PC-3 (cell line): ENCODE data around the gene LAMA2. TPM values are rescaled to one million over a fixed set of nuclear protein-coding genes. Genes with fewer than 3 reads are reported as not detected.
"Not testable (repeated sequence)": the region's sequence is repeated elsewhere in the genome, so short reads cannot be mapped to it uniquely, and the experiment has no call there.

ENCODE experiments used
- ATAC-seq: fragments of 200-7000 bp; cut with Tn5 transposase; 2 replicates; pipeline ENCODE4 v1.9.1; 2020; ENCODE audit warnings: mild to moderate bottlenecking, moderate library complexity
- BruUV-seq: library from RNA; stranded (reverse); fragments of 400-500 nt; replicated peaks from 2 replicates; lab custom pipeline; 2021; lab: Mats Ljungman, UMichigan
- CTCF ChIA-PET: fragments of 300-600 bp; sonication (Branson Sonifier 250); formaldehyde crosslinking; loops from one replicate; lab custom pipeline; 2022; ENCODE audit warnings: antibody characterized with exemption; lab: Charles Lee
- POLR2A ChIA-PET: fragments of 300-600 bp; sonication (Branson Sonifier 250); formaldehyde crosslinking; loops from one replicate; lab custom pipeline; 2022; ENCODE audit warnings: antibody characterized with exemption; ENCODE audit not compliant: unreplicated experiment; lab: Charles Lee
- DNase-seq: peaks from one replicate; pipeline ENCODE4 v3.0.0-alpha.2; 2015
- H2AFZ ChIP-seq: fragments of 300-600 bp; sonication (generic); 2 replicates; pipeline ENCODE4 v1.6.0; 2016; ENCODE audit warnings: antibody characterized with exemption, low read length
- H3F3A ChIP-seq: fragments of 300-600 bp; sonication (generic); one replicate; pipeline ENCODE4 v1.6.0; 2017; ENCODE audit warnings: antibody characterized with exemption, low read length, control low read depth, mild to moderate bottlenecking; ENCODE audit not compliant: unreplicated experiment
- H3K27ac ChIP-seq: fragments of 300-600 bp; sonication (generic); 2 replicates; pipeline ENCODE4 v1.5.1; 2016; ENCODE audit warnings: mild to moderate bottlenecking, low read length
- H3K27me3 ChIP-seq: fragments of 300-600 bp; sonication (generic); 2 replicates; pipeline ENCODE4 v1.6.1; 2016; ENCODE audit warnings: low read length, mixed read lengths
- H3K36me3 ChIP-seq: fragments of 300-600 bp; sonication (generic); 2 replicates; pipeline ENCODE4 v1.6.1; 2016; ENCODE audit warnings: low read depth, mixed run types, low read length, mixed read lengths
- H3K4me1 ChIP-seq: fragments of 300-600 bp; sonication (generic); 2 replicates; pipeline ENCODE4 v1.5.1; 2016; ENCODE audit warnings: low read length; ENCODE audit not compliant: insufficient read depth
- H3K4me2 ChIP-seq: fragments of 300-600 bp; sonication (generic); 2 replicates; pipeline ENCODE4 v1.6.0; 2016; ENCODE audit warnings: low read length
- H3K4me3 ChIP-seq: fragments of 300-600 bp; sonication (generic); 2 replicates; pipeline ENCODE4 v1.5.1; 2016; ENCODE audit warnings: mild to moderate bottlenecking, low read length, mixed read lengths
- H3K79me2 ChIP-seq: fragments of 300-600 bp; sonication (generic); 2 replicates; pipeline ENCODE4 v1.6.1; 2017; ENCODE audit warnings: low read length, mixed read lengths
- H3K9ac ChIP-seq: fragments of 300-600 bp; sonication (generic); 2 replicates; pipeline ENCODE4 v1.6.0; 2016; ENCODE audit warnings: mild to moderate bottlenecking, low read length
- H3K9me2 ChIP-seq: fragments of 300-600 bp; sonication (generic); replicated peaks from 2 replicates; pipeline ENCODE4 v1.6.1; 2016; ENCODE audit warnings: mixed run types, low read length, mixed read lengths
- H3K9me3 ChIP-seq: fragments of 300-600 bp; sonication (generic); 2 replicates; pipeline ENCODE4 v1.6.1; 2016; ENCODE audit warnings: low read length, mixed read lengths
- H4K20me1 ChIP-seq: fragments of 300-600 bp; sonication (generic); 2 replicates; pipeline ENCODE4 v1.6.1; 2016; ENCODE audit warnings: low read length, mixed read lengths
- EZH2 ChIP-seq: fragments of 300-600 bp; sonication (generic); IDR thresholded peaks from one replicate; pipeline ENCODE4 v1.6.1; 2017; ENCODE audit warnings: antibody characterized with exemption, mild to moderate bottlenecking, low read length; ENCODE audit not compliant: unreplicated experiment
- EZH2phosphoT487 ChIP-seq: fragments of 300-600 bp; sonication (generic); IDR thresholded peaks from 2 replicates; pipeline ENCODE4 v1.6.1; 2018; ENCODE audit warnings: mild to moderate bottlenecking, antibody characterized with exemption, low read length, borderline replicate concordance
- intact Hi-C: fragments of 100-400 bp; cut with micrococcal nuclease; formaldehyde crosslinking; loops from 2 replicates; pipeline ENCODE4 v1.9.0; 2023
- total RNA-seq: library from RNA; depleted of rRNA; stranded (reverse); fragments of >200 nt; gene quantifications from 2 replicates; pipeline ENCODE4 v1.2.3, GENCODE V29; 2014
- TF ChIP-seq, protein P1 (sequence below): fragments of 300-600 bp; sonication (generic); conservative IDR thresholded peaks from 2 replicates; pipeline ENCODE4 v1.5.1; 2017; ENCODE audit warnings: antibody characterized with exemption, low read depth, mild to moderate bottlenecking, low read length

The LAMA2 gene
- total RNA-seq, 1 experiment from 2014 or later, result 0.22 TPM

DNA sequence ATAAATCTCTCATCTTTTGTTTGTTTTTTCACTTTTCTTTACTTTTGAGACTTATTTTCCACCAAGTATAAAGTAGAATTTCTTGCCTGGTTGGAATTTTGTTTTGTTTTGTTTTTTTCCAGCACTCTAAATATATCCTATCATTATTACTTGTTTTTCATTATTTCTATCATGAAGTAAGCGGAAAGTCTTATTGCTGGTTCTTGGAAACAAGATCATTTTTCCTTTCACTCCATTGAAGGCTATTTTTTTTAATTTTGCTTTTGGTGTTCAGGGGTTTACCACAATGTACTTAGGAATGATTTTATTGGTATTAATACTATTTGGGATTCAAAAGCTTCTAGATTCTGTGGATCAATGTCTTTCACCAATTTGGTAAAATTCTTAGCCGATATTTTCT is 190.1 kb downstream of the LAMA2 start:
- H3K9ac ChIP-seq, result no peak overlapping the region
- H3K4me1 ChIP-seq, result no peaks in the 10 kb centered on the region
- BruUV-seq, result no TSS peak
- DNase-seq, result no peak
- CTCF ChIA-PET, result no interaction called here
- H3K4me2 ChIP-seq, result no peak overlapping the region
- no peaks in the 10 kb centered on the region for H3K9me2 ChIP-seq
- no peak overlapping the region for H3K4me3 ChIP-seq
- intact Hi-C loops, result no loop called here
- no peaks in the 10 kb centered on the region for H3K9me3 ChIP-seq
- H3K27ac ChIP-seq, result no peak overlapping the region
- H2AFZ ChIP-seq, result no peak overlapping the region
- no peaks in the 10 kb centered on the region for H3K27me3 ChIP-seq
- POLR2A ChIA-PET, result no interaction called here
- H3K36me3 ChIP-seq, result no peaks in the 10 kb centered on the region
- H4K20me1 ChIP-seq, result no peaks in the 10 kb centered on the region
- no peaks in the 10 kb centered on the region for H3K79me2 ChIP-seq
- no peak for ATAC-seq
- no peaks in the 10 kb centered on the region for H3F3A ChIP-seq
- TF ChIP-seq EZH2phosphoT487 (no peak), EZH2 (no peak)
- TF ChIP-seq, protein P1, sequence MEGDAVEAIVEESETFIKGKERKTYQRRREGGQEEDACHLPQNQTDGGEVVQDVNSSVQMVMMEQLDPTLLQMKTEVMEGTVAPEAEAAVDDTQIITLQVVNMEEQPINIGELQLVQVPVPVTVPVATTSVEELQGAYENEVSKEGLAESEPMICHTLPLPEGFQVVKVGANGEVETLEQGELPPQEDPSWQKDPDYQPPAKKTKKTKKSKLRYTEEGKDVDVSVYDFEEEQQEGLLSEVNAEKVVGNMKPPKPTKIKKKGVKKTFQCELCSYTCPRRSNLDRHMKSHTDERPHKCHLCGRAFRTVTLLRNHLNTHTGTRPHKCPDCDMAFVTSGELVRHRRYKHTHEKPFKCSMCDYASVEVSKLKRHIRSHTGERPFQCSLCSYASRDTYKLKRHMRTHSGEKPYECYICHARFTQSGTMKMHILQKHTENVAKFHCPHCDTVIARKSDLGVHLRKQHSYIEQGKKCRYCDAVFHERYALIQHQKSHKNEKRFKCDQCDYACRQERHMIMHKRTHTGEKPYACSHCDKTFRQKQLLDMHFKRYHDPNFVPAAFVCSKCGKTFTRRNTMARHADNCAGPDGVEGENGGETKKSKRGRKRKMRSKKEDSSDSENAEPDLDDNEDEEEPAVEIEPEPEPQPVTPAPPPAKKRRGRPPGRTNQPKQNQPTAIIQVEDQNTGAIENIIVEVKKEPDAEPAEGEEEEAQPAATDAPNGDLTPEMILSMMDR, result no peak

DNA sequence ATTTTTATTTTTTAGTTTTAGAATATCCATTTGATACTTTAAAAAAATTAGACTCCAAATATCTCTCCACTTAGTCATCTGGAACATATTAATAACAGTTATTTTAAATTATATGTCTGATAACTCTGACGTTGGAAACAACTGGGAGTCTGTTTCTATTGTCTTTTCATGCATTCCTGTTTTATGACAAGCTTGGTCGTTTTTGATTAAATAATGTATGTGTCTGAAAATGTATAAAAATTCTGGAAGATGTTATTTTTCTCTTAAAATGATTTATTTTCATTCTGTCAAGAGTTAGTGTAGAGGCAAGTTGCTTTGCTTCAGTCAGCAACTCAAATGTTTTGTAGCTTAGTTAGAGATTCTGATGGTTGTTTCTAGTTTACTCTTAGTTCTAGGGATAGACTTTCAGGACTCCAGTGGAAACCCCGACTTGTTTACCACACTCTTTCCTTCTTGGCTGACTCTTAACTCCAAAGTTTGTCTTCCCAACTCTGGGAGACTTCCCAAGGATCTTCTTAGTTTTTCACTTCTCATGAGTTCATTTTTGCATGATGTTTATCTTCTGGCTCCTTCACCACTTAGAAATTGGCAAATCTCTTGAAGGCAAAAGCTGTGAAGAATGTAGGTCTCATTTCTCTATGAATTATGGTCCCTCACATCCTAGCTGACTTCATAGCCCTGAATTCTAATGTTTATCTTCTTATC is 190.9 kb downstream of the LAMA2 start:
- POLR2A ChIA-PET, result no interaction called here
- H3K9ac ChIP-seq, result no peak overlapping the region
- ATAC-seq (no peak), DNase-seq (no peak)
- H3K27ac ChIP-seq, result no peak overlapping the region
- H4K20me1 ChIP-seq, result no peaks in the 10 kb centered on the region
- CTCF ChIA-PET, result no interaction called here
- no peaks in the 10 kb centered on the region for H3K9me2 ChIP-seq
- intact Hi-C loops, result no loop called here
- H2AFZ ChIP-seq, result no peak overlapping the region
- H3K9me3 ChIP-seq, result no peaks in the 10 kb centered on the region
- TF ChIP-seq, protein P1, result no peak
- TF ChIP-seq EZH2phosphoT487, result no peak
- no peak for TF ChIP-seq EZH2
- H3F3A ChIP-seq, result no peaks in the 10 kb centered on the region
- H3K79me2 ChIP-seq, result no peaks in the 10 kb centered on the region
- BruUV-seq, result no TSS peak
- H3K27me3 ChIP-seq, result no peaks in the 10 kb centered on the region
- no peaks in the 10 kb centered on the region for H3K4me1 ChIP-seq
- no peaks in the 10 kb centered on the region for H3K36me3 ChIP-seq
- no peak overlapping the region for H3K4me2 ChIP-seq
- no peak overlapping the region for H3K4me3 ChIP-seq

DNA sequence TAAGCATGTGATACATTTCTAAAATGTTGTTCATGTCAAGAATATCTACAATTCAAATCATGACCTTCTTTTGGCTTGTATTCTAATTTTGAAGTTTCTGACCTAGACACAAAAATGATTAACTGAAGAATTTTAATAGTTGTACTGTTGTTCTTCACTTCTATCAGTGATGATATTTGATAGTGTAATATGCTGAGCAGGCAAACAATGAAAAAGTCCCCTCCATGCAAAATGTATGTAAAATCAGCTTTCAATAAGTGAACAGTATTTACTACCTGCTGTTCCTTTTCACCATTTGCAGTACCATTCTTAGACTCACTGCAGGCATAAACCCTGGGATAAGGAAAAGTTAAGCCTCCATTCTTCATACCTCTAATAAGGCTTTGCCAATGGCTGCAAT is 201.5 kb downstream of the LAMA2 start:
- H3K4me2 ChIP-seq, result no peak overlapping the region
- no peaks in the 10 kb centered on the region for H3K9me3 ChIP-seq
- H4K20me1 ChIP-seq, result no peaks in the 10 kb centered on the region
- DNase-seq (no peak), ATAC-seq (no peak)
- no peaks in the 10 kb centered on the region for H3K36me3 ChIP-seq
- intact Hi-C loops, result no loop called here
- BruUV-seq, result no TSS peak
- H3F3A ChIP-seq, result no peaks in the 10 kb centered on the region
- H3K9me2 ChIP-seq, result no peaks in the 10 kb centered on the region
- H3K4me3 ChIP-seq, result no peak overlapping the region
- no peaks in the 10 kb centered on the region for H3K27me3 ChIP-seq
- H3K27ac ChIP-seq, result no peak overlapping the region
- H2AFZ ChIP-seq, result no peak overlapping the region
- no peak overlapping the region for H3K9ac ChIP-seq
- POLR2A ChIA-PET, result no interaction called here
- CTCF ChIA-PET, result no interaction called here
- H3K79me2 ChIP-seq, result no peaks in the 10 kb centered on the region
- TF ChIP-seq EZH2phosphoT487 (no peak), EZH2 (no peak)
- TF ChIP-seq, protein P1, result no peak
- no peaks in the 10 kb centered on the region for H3K4me1 ChIP-seq

DNA sequence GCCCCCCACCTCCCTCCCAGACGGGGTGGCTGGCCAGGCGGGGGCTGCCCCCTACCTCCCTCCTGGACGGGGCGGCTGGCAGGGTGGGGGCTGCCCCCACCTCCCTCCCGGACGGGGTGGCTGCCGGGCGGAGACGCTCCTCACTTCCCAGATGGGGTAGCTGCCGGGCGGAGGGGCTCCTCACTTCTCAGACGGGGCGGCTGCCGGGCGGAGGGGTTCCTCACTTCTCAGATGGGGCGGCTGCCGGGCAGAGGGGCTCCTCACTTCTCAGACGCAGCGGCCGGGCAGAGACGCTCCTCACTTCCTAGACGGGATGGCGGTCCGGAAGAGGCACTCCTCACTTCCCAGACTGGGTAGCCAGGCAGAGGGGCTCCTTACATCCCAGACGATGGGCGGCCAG is 205.5 kb downstream of the LAMA2 start:
- CTCF ChIA-PET, H3K27ac ChIP-seq, POLR2A ChIA-PET, H3K79me2 ChIP-seq, BruUV-seq, H3K9ac ChIP-seq, H3F3A ChIP-seq, H3K4me1 ChIP-seq, H3K9me2 ChIP-seq, H3K36me3 ChIP-seq, H3K9me3 ChIP-seq, H3K27me3 ChIP-seq, intact Hi-C loops, H2AFZ ChIP-seq, ATAC-seq, DNase-seq, H3K4me3 ChIP-seq, H3K4me2 ChIP-seq, H4K20me1 ChIP-seq: not testable (repeated sequence)
